ENCODE measurements around the gene NCKAP5.

Gene NCKAP5

GRCh38 chr2:133421516-133422324, 146.5 kb downstream of the NCKAP5 start:
- no peak for DNase-seq (ENCODE audit: low read depth)

DNA sequence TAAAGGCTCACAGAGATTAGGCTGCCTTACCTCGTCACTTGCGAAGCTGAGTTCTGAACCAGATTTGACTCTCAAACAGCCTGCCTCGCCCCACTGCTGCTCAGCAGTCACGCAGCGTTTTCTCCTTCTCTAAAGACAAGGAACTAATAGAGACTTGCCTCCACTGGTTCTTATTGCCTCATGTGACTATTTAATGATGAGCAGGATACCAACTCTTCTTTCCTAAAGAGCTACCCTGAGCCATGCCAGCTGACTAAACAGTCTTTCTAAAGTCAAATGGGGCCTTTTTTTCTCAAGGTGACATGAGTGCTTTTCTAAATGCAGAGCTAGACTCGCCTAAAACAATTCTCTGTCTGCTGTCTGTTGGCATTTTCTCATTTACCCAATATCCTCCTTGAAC, 147.5 kb downstream of the NCKAP5 start:
- no peak for DNase-seq (ENCODE audit: low read depth)

DNA sequence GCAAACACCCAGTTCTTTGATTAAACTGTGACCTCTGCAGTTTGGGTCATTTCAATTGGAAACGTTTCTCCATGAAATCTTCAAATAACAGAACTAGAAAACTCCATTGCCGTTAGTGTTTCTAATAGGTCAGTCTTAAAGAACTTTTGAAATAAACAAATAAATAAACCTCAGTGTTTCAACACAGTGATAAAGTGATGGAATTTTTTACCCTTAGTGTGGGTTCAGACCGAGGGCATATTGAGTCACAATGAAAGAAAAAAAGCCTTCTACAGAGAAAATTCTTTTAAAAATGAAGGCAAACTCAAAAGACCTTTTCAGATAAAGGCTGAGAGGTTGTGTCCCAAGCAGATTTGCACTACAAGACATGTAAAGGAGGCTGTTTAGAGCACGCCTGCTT, 149.6 kb downstream of the NCKAP5 start:
- no peak for DNase-seq (ENCODE audit: low read depth)

DNA sequence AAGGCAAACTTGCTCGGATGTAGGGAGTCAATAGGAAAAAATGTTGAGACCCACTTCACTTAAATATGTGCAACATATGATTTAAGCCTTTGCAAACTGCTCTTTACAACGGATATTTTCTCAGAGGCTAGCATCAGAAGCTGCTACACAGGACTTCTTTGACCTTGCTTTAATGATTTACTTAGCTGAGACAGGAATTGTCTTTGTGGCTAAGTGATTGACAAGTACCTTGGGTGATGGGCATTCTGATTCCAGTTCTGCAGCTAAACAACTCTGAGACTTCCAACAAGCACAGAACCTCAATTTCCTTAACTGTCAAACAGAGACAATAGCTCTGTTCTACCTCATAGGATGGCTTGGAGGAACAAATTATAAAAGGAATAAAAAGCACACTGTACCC, 150.2 kb downstream of the NCKAP5 start:
- no peak for DNase-seq (ENCODE audit: low read depth)

DNA sequence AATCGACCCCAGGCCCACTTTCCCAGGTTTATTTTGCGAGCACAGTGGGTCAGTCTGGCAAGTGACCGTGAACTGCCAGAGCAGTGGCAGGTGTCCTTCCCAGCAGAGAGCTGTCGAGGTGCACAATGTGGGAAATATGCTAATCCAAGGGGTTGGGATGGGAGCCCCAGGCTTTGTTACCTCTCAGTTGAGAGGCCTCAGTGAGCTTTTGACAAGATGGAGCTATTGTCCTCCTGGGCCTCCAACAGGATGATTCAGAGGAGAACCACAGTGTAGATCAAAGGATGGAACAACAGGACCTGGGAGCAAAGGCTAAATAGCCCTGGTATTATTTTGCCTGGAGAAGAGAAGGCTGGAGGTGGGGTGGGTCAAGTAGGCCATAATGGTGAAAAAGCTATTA, 150.8 kb downstream of the NCKAP5 start:
- DNase-seq (ENCODE audit: low read depth): no peak

DNA sequence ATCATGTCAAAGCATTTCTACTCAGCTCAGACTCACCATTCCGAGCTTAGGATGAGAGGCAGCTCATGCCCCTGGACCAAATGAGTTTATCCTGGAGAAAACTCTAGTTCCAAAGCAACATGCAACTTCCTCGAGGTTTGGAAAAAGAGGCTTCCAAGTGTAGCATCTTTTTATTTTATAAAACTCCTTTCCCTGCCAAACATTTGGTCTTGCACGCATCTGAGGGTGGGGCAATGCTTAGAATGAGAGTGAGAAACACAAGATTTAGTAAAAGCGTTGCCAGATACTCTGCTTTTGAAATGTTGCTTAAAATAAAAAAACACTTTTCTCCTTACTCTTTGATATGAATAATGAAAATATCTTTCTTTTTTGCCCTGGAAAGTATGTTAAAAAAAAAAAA, 151.5 kb downstream of the NCKAP5 start:
- DNase-seq (ENCODE audit: low read depth): no peak

DNA sequence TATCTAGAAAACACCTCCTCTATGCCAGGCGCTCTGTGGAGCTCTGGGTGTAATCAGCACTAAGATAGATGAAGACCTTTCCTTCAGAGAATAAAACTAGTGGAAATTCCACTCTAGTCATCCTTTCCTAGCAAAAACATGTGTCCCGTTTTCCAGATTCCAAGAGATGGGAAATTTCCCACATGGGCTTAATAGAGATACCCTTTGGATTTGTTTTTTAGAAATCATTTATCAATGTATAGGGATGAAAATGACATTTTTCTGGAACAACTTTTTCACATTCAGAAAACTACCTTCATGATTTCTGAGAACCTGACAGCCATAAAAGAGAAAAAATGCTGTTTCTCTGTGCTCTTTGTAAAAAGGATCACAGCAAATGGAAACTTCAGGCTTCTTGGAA, 152.1 kb downstream of the NCKAP5 start:
- DNase-seq (ENCODE audit: low read depth): no peak

DNA sequence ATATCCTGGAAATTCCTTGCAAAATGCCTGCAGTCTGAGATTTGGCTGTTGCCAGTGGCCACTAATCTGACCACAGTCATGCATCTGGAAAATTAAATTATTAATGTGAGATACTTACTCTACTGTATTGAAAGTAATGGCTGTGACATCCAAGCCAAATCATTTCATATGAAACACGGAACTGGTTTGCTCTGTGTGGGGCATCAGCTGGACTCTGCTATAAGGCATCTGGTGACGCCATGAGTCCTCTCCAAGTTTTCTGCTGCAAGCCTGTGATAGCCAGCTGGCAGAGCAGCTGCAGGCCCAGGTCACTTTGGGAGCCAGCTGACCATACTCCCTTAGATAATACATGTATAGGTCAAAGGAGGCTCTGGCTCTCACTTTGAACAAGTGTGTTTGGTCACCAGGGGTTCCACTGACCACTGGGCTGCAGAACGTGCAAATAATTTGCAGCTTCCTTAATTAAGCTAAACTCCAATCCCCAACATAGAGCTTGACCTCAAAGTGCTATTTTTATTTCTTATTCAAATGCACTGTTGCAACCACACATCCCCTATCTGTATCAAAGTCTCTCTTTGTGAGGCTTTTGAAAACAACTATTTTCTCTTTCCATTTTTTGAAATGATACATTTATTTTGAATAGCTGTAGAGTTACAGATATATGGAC, 152.9 kb downstream of the NCKAP5 start:
- no peak for DNase-seq (ENCODE audit: low read depth)

- DNase-seq (ENCODE audit: low read depth): no peak
Observed at GRCh38 chr2:133414486-133415209, 153.6 kb downstream of the NCKAP5 start.

DNA sequence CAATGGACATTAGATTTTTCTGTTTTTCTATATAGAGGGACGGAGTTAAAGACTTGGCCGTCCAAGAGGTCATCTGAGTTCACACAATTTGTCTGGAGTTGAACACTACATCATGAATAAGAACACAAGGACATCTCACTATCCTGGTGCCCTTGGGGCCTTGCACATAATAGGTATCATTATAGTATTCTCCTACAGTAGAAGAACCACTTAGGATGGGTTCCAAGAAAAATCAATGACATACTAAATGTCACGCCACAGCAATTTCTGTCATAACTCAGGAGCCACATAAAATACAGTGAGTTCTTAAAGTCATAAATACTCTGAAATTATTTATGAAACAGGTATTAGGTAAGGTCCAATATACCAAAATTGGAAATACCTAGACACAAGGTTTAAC, 154.4 kb downstream of the NCKAP5 start:
- no peak for DNase-seq (ENCODE audit: low read depth)

DNA sequence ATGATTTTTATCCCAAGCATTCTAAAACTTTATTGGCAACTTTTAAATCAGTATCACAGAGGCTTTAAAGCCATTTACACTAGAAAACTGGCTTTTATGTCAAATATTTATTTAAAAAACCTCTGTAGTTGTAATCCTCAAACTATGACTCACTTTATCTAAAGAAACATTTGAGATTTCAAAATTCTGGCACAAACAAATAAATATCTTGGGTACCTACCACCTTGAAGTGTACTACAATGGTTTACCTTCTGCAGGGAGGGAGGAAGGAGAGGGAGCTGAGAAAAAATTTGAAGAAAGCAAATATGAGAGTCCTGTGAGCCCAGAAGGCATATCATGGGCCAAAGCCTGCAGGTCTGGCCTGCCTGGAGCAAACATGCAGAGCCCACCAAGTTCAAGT, 155.6 kb downstream of the NCKAP5 start:
- no peak for DNase-seq (ENCODE audit: low read depth)

DNA sequence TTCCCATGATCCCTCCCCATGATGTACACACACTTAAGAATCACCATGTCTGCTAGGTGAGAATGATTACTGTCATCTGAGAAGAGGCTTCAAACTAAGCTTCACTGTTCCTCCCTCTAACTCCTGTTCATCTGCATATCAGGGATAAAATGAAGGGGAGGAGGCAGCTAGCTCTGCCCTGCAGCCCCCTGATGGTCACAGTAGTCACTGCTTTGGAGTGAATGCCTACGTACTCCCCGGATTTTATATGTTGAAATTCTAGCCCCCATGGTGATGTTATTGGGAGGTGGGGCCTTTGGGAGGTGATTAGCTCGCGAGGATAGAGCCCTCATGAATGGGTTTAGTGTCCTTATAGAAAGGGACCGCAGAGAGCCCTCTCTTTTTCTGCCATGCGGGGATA, 156.4 kb downstream of the NCKAP5 start:
- no peak for DNase-seq (ENCODE audit: low read depth)

DNA sequence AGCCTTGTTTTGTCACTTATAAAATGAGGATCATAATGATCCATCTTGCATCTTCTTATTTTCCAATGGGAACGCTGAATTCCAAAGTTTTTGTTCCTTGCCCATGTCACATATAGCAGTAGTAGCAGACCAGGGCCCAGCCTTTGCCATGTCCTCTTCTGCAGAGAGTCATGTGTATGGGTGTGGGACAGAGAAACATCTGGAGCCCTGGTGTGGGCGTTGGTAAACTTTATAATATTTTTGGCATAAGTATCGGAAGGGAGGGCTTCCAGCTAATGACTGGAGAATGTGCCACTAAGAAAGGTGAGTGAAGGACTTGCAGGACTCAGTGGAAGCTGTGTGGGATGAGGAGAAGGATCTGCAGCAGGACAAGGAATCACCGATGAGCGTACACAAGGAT, 157.2 kb downstream of the NCKAP5 start:
- no peak for DNase-seq (ENCODE audit: low read depth)

DNA sequence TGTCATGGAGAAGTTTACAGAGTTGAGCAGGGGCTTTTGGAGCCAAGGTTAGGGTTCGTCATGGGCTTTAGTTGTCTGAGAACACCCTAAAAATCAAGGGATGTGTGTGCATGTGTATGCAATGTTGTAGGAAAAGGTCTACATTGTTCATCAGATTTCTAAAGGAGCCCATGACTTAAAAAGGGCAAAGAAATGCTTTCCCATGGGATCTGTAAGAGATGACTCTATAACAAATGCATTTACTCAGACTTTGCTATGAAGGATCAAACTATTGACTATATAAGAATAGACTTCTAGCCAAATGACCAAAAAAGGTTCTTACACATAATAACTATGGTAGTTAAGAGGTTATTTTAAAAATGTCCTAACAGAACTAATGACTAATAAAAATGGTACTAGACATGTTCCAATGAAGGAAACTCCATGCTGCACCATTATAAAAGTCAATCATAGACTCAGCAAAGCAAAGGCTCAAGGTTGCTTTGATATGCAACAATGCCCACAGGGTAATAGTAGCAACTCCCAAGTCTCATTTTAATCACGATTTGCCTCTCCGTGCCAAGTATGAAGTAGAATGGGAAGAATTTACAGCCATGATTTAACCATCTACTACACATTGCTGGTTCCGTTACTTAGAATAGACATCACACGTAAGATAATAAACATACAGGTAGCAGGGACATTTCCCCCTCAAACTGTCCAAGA, 158.5 kb downstream of the NCKAP5 start:
- no peak for DNase-seq (ENCODE audit: low read depth)

GRCh38 chr2:133408671-133409070, 159.6 kb downstream of the NCKAP5 start:
- DNase-seq (ENCODE audit: low read depth): no peak

- DNase-seq (ENCODE audit: low read depth): no peak
Observed at GRCh38 chr2:133407341-133407740, 160.9 kb downstream of the NCKAP5 start.

DNA sequence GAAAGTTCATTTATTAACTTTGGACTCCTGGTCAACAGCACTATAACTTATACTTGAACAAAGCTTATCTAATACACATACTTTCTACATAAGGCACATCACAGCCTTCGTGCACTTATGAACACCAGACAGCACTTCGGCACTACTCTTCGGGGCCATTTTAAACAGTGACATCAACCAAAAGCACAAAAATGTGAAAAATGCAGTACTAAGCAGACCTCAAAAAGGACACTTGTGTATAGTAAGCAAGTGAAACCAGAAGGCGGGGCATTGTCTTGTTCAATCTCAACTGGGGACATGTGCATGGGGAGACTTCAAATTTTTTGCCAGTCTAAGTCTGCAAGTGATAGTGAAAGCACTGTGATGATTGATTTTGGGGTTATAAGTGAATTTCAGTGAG, 163.0 kb downstream of the NCKAP5 start:
- no peak for DNase-seq (ENCODE audit: low read depth)

DNA sequence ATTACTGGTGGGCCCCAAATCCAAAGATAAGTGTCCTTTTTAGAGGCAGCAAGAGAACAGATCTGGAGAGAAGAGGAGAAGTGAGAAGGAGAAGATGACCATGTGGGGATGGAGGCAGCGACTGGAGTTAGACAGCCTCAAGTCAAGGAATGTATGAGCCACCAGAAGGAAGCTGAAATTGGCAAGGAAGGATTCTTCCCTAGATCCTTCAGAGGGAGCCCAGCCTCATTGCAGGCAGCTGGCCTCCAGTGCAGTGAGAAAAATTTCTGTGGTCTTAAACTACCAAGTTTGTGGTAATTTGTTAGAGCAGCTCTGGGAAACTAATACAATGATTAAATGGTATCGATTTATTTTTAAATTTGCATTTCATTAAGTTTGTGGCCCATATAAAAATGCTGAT, 167.9 kb downstream of the NCKAP5 start:
- no peak for DNase-seq (ENCODE audit: low read depth)

DNA sequence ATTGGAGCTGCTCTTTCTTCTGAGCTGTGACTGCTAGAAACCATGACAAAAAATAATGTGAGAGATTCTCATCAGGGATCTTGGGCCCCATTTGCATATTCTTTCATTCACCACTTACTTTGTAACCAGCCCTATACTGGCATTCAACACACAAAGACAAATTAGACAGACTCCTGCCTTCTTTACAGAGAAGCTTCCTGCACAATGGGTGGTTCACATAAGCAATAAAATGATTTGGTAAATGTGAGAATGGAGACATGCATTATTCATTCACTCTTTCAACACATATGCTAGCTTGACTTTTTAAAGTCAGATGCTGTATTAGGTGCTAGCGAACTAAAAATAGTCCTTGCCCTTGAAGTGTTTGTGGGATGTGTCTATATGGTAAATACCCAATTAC, 174.4 kb downstream of the NCKAP5 start:
- DNase-seq (ENCODE audit: low read depth): no peak

DNA sequence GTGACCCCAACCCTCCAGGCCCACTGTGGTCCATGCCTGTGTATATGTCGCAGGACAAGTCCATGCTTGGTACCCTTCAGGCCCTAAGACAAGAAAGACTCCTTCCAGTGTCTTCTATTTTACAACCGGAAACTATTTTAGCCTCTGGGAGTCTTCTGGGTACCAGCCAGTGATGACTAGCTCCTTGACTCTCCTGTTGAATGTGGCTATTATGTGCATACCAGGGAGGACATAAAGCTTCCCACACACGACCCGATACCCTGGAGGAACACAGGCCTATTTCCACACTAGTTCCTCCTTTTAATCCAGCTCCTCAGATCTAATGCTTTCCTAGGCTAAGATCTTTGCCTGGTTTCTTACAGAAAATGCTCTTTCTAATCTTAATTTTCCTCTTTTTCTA, 178.1 kb downstream of the NCKAP5 start:
- DNase-seq (ENCODE audit: low read depth): no peak

- DNase-seq (ENCODE audit: low read depth): no peak
Observed at GRCh38 chr2:133389569-133389968, 178.7 kb downstream of the NCKAP5 start.

DNA sequence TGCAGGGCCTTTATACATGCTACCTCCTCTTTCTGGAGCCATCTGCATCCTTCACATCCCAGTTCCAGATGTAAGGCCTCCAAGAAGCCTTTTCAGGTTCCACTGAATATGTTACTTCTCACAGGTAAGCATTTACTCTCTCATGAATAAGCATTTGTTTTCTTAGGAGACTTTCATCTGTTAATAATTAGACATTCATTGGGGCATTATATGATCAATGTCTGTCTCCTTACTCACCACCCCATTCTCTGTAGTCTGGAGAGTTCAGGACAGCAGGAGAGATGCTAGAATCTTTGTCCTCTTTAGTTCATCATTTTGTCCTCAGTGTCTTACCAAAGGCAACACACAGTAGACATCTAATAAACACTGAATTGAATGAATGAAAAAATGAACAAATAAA, 185.7 kb downstream of the NCKAP5 start:
- DNase-seq (ENCODE audit: low read depth): no peak

- no peak for DNase-seq (ENCODE audit: low read depth)
Observed at GRCh38 chr2:133380991-133381390, 187.3 kb downstream of the NCKAP5 start.
